T47D (cell line): ENCODE measurements around the gene PMM1.
"Not testable (repeated sequence)": the region's sequence is repeated elsewhere in the genome, so short reads cannot be mapped to it uniquely, and the experiment has no call there.

Source experiments
- DNase-seq, 2 experiments: peaks; one replicate each; pipeline versions ENCODE4 v3.0.0 to v3.0.0-alpha.2; 2011 to 2012; ENCODE audit warnings: low read depth in 1 of 2, low spot score in 1 of 2
- JUND ChIP-seq: IDR thresholded peaks from 2 replicates; pipeline ENCODE4 v1.6.1; 2012; ENCODE audit warnings: low read depth
- in situ Hi-C: cut with HindIII; loops from 2 replicates; pipeline ENCODE4 v1.10.0; 2016; ENCODE audit warnings: low sequenced_read_pairs, low pct_unique_long_range_greater_than_20kb

PMM1 gene

GRCh38 chr22:41568811-41569210, 20.8 kb downstream of the PMM1 start:
- no peak for DNase-seq
- no peak for TF ChIP-seq JUND
- in situ Hi-C loops = no loop called here

GRCh38 chr22:41567512-41567768, 22.2 kb downstream of the PMM1 start:
- TF ChIP-seq JUND = no peak
- no peak for DNase-seq
- in situ Hi-C loops = no loop called here

GRCh38 chr22:41565403-41566054, 24.1 kb downstream of the PMM1 start:
- no peak for TF ChIP-seq JUND
- DNase-seq = no peak
- in situ Hi-C loops = no loop called here

GRCh38 chr22:41564563-41564962, 25.1 kb downstream of the PMM1 start:
- DNase-seq = no peak
- no peak for TF ChIP-seq JUND
- in situ Hi-C loops = no loop called here

GRCh38 chr22:41563051-41563711, 26.5 kb downstream of the PMM1 start:
- DNase-seq = no peak
- no peak for TF ChIP-seq JUND

GRCh38 chr22:41562461-41562860, 27.2 kb downstream of the PMM1 start:
- no peak for DNase-seq
- TF ChIP-seq JUND = no peak
- in situ Hi-C loops = no loop called here

More at GRCh38 chr22:41563051-41563711, 26.5 kb downstream of the PMM1 start:
- in situ Hi-C loops = no loop called here

GRCh38 chr22:41561788-41562187, 27.9 kb downstream of the PMM1 start:
- in situ Hi-C loops = no loop called here
- TF ChIP-seq JUND = no peak
- DNase-seq = no peak

GRCh38 chr22:41561335-41561734, 28.3 kb downstream of the PMM1 start:
- no peak for TF ChIP-seq JUND
- in situ Hi-C loops = no loop called here
- DNase-seq = no peak

GRCh38 chr22:41560095-41560471, 29.6 kb downstream of the PMM1 start:
- DNase-seq = no peak
- no peak for TF ChIP-seq JUND
- in situ Hi-C loops = no loop called here

GRCh38 chr22:41558241-41558630, 31.4 kb downstream of the PMM1 start:
- DNase-seq, in situ Hi-C loops: not testable (repeated sequence)

- TF ChIP-seq JUND = no peak
- no peak for DNase-seq
- in situ Hi-C loops = no loop called here
Observed at GRCh38 chr22:41557401-41558240, 32.0 kb downstream of the PMM1 start.

- TF ChIP-seq JUND = no peak
- no peak for DNase-seq
- in situ Hi-C loops = no loop called here
Observed at GRCh38 chr22:41556561-41556960, 33.1 kb downstream of the PMM1 start.

GRCh38 chr22:41555325-41555982, 34.2 kb downstream of the PMM1 start:
- no peak for DNase-seq
- in situ Hi-C loops = no loop called here
- TF ChIP-seq JUND = no peak
